ENCODE measurements around the gene CTNNA3.
A peak's percentile ranks its signal among the peaks of the same experiment; 100 is the strongest.

Gene CTNNA3

GRCh38 chr10:67622984-67623383, 73.0 kb downstream of the CTNNA3 start:
- no peaks in the 10 kb centered on the region for H3K36me3 ChIP-seq (ENCODE audit: control insufficient read depth, insufficient read depth, low read length)
- H3K4me3 ChIP-seq (ENCODE audit: extremely low read depth, insufficient read depth, low read length, poor library complexity, severe bottlenecking): no peak overlapping the region
- no peak overlapping the region for H3K27ac ChIP-seq (ENCODE audit: low read depth, low read length, severe bottlenecking)
- H3K4me1 ChIP-seq (ENCODE audit: control insufficient read depth, insufficient read depth, low read length, poor library complexity, severe bottlenecking): no peaks in the 10 kb centered on the region
- H3K9me3 ChIP-seq (ENCODE audit: control insufficient read depth, low read length): no peaks in the 10 kb centered on the region
- no CpG with 5 or more reads among the region's 1 CpG for WGBS, 2 experiments (ENCODE audit: insufficient coverage in 2 of 2)

GRCh38 chr10:67622511-67622910, 73.5 kb downstream of the CTNNA3 start:
- Histone ChIP-seq H3K4me1 (ENCODE audit: control insufficient read depth, insufficient read depth, low read length, poor library complexity, severe bottlenecking) (no peaks in the 10 kb centered on the region), H3K36me3 (ENCODE audit: control insufficient read depth, insufficient read depth, low read length) (no peaks in the 10 kb centered on the region), H3K9me3 (ENCODE audit: control insufficient read depth, low read length) (no peaks in the 10 kb centered on the region), H3K4me3 (ENCODE audit: extremely low read depth, insufficient read depth, low read length, poor library complexity, severe bottlenecking) (no peak overlapping the region), H3K27ac (ENCODE audit: low read depth, low read length, severe bottlenecking) (no peak overlapping the region)
- no CpG with 5 or more reads among the region's 1 CpG for WGBS, 2 experiments (ENCODE audit: insufficient coverage in 2 of 2)

GRCh38 chr10:67621834-67622233, 74.2 kb downstream of the CTNNA3 start:
- no peak overlapping the region for H3K27ac ChIP-seq (ENCODE audit: low read depth, low read length, severe bottlenecking)
- H3K4me1 ChIP-seq (ENCODE audit: control insufficient read depth, insufficient read depth, low read length, poor library complexity, severe bottlenecking): no peaks in the 10 kb centered on the region
- no peak overlapping the region for H3K4me3 ChIP-seq (ENCODE audit: extremely low read depth, insufficient read depth, low read length, poor library complexity, severe bottlenecking)
- WGBS, 2 experiments (ENCODE audit: insufficient coverage in 2 of 2): 100% methylated on average over 1 of the region's 3 CpGs
- H3K36me3 ChIP-seq (ENCODE audit: control insufficient read depth, insufficient read depth, low read length): no peaks in the 10 kb centered on the region
- no peaks in the 10 kb centered on the region for H3K9me3 ChIP-seq (ENCODE audit: control insufficient read depth, low read length)

- Histone ChIP-seq H3K36me3 (ENCODE audit: control insufficient read depth, insufficient read depth, low read length) (no peaks in the 10 kb centered on the region), H3K4me1 (ENCODE audit: control insufficient read depth, insufficient read depth, low read length, poor library complexity, severe bottlenecking) (no peaks in the 10 kb centered on the region), H3K4me3 (ENCODE audit: extremely low read depth, insufficient read depth, low read length, poor library complexity, severe bottlenecking) (no peak overlapping the region), H3K9me3 (ENCODE audit: control insufficient read depth, low read length) (no peaks in the 10 kb centered on the region), H3K27ac (ENCODE audit: low read depth, low read length, severe bottlenecking) (no peak overlapping the region)
- WGBS, 2 experiments (ENCODE audit: insufficient coverage in 2 of 2): no CpG with 5 or more reads among the region's 3 CpGs
Observed at GRCh38 chr10:67618116-67618515, 77.9 kb downstream of the CTNNA3 start.

- Histone ChIP-seq H3K4me3 (ENCODE audit: extremely low read depth, insufficient read depth, low read length, poor library complexity, severe bottlenecking) (no peak overlapping the region), H3K27ac (ENCODE audit: low read depth, low read length, severe bottlenecking) (no peak overlapping the region), H3K36me3 (ENCODE audit: control insufficient read depth, insufficient read depth, low read length) (no peaks in the 10 kb centered on the region), H3K4me1 (ENCODE audit: control insufficient read depth, insufficient read depth, low read length, poor library complexity, severe bottlenecking) (peaks cover 19% of the 10 kb centered on the region), H3K9me3 (ENCODE audit: control insufficient read depth, low read length) (no peaks in the 10 kb centered on the region)
- 87 to 97% methylated on average over 6 of the region's 10 CpGs for WGBS, 2 experiments (ENCODE audit: insufficient coverage in 2 of 2)
Observed at GRCh38 chr10:67612577-67613537, 83.1 kb downstream of the CTNNA3 start.

- Histone ChIP-seq H3K4me3 (ENCODE audit: extremely low read depth, insufficient read depth, low read length, poor library complexity, severe bottlenecking) (no peak overlapping the region), H3K4me1 (ENCODE audit: control insufficient read depth, insufficient read depth, low read length, poor library complexity, severe bottlenecking) (peaks cover 23% of the 10 kb centered on the region), H3K36me3 (ENCODE audit: control insufficient read depth, insufficient read depth, low read length) (no peaks in the 10 kb centered on the region), H3K27ac (ENCODE audit: low read depth, low read length, severe bottlenecking) (no peak overlapping the region), H3K9me3 (ENCODE audit: control insufficient read depth, low read length) (no peaks in the 10 kb centered on the region)
Observed at GRCh38 chr10:67612176-67612575, 83.8 kb downstream of the CTNNA3 start.

- no peaks in the 10 kb centered on the region for H3K36me3 ChIP-seq (ENCODE audit: control insufficient read depth, insufficient read depth, low read length)
- no peaks in the 10 kb centered on the region for H3K9me3 ChIP-seq (ENCODE audit: control insufficient read depth, low read length)
- 79 to 83% methylated on average over 1 to 2 of the region's 6 CpGs for WGBS, 2 experiments (ENCODE audit: insufficient coverage in 2 of 2)
- H3K4me1 ChIP-seq (ENCODE audit: control insufficient read depth, insufficient read depth, low read length, poor library complexity, severe bottlenecking): peaks cover 34% of the 10 kb centered on the region
- no peak overlapping the region for H3K4me3 ChIP-seq (ENCODE audit: extremely low read depth, insufficient read depth, low read length, poor library complexity, severe bottlenecking)
- H3K27ac ChIP-seq (ENCODE audit: low read depth, low read length, severe bottlenecking): peak overlapping the region; percentile 52
Observed at GRCh38 chr10:67609996-67610793, 85.8 kb downstream of the CTNNA3 start.

GRCh38 chr10:67608001-67608400, 88.0 kb downstream of the CTNNA3 start:
- H3K4me3 ChIP-seq (ENCODE audit: extremely low read depth, insufficient read depth, low read length, poor library complexity, severe bottlenecking): no peak overlapping the region
- WGBS, 2 experiments (ENCODE audit: insufficient coverage in 2 of 2): 96 to 100% methylated on average over 2 of the region's 2 CpGs
- no peaks in the 10 kb centered on the region for H3K9me3 ChIP-seq (ENCODE audit: control insufficient read depth, low read length)
- H3K4me1 ChIP-seq (ENCODE audit: control insufficient read depth, insufficient read depth, low read length, poor library complexity, severe bottlenecking): peaks cover 34% of the 10 kb centered on the region
- H3K36me3 ChIP-seq (ENCODE audit: control insufficient read depth, insufficient read depth, low read length): no peaks in the 10 kb centered on the region
- H3K27ac ChIP-seq (ENCODE audit: low read depth, low read length, severe bottlenecking): no peak overlapping the region

GRCh38 chr10:67607472-67607871, 88.5 kb downstream of the CTNNA3 start:
- no peak overlapping the region for H3K4me3 ChIP-seq (ENCODE audit: extremely low read depth, insufficient read depth, low read length, poor library complexity, severe bottlenecking)
- no peaks in the 10 kb centered on the region for H3K36me3 ChIP-seq (ENCODE audit: control insufficient read depth, insufficient read depth, low read length)
- no peak overlapping the region for H3K27ac ChIP-seq (ENCODE audit: low read depth, low read length, severe bottlenecking)
- H3K4me1 ChIP-seq (ENCODE audit: control insufficient read depth, insufficient read depth, low read length, poor library complexity, severe bottlenecking): peaks cover 36% of the 10 kb centered on the region
- WGBS, 2 experiments (ENCODE audit: insufficient coverage in 2 of 2): no CpG with 5 or more reads among the region's 1 CpG
- no peaks in the 10 kb centered on the region for H3K9me3 ChIP-seq (ENCODE audit: control insufficient read depth, low read length)

- Histone ChIP-seq H3K36me3 (ENCODE audit: control insufficient read depth, insufficient read depth, low read length) (no peaks in the 10 kb centered on the region), H3K4me1 (ENCODE audit: control insufficient read depth, insufficient read depth, low read length, poor library complexity, severe bottlenecking) (peaks cover 35% of the 10 kb centered on the region), H3K9me3 (ENCODE audit: control insufficient read depth, low read length) (no peaks in the 10 kb centered on the region), H3K27ac (ENCODE audit: low read depth, low read length, severe bottlenecking) (peak overlapping the region; percentile 74), H3K4me3 (ENCODE audit: extremely low read depth, insufficient read depth, low read length, poor library complexity, severe bottlenecking) (no peak overlapping the region)
- WGBS, 2 experiments (ENCODE audit: insufficient coverage in 2 of 2): 61 to 64% methylated on average over 2 to 3 of the region's 3 CpGs
Observed at GRCh38 chr10:67606572-67606971, 89.4 kb downstream of the CTNNA3 start.

- Histone ChIP-seq H3K36me3 (ENCODE audit: control insufficient read depth, insufficient read depth, low read length) (no peaks in the 10 kb centered on the region), H3K4me1 (ENCODE audit: control insufficient read depth, insufficient read depth, low read length, poor library complexity, severe bottlenecking) (peaks cover 22% of the 10 kb centered on the region), H3K4me3 (ENCODE audit: extremely low read depth, insufficient read depth, low read length, poor library complexity, severe bottlenecking) (no peak overlapping the region), H3K27ac (ENCODE audit: low read depth, low read length, severe bottlenecking) (no peak overlapping the region), H3K9me3 (ENCODE audit: control insufficient read depth, low read length) (no peaks in the 10 kb centered on the region)
- WGBS, 2 experiments (ENCODE audit: insufficient coverage in 2 of 2): no CpG with 5 or more reads among the region's 3 CpGs
Observed at GRCh38 chr10:67603701-67604100, 92.3 kb downstream of the CTNNA3 start.

Data from mesodermal cell (in vitro differentiated cells).